Measurements from ENCODE around the gene APOBEC3B.
"Not testable (repeated sequence)": the region's sequence is repeated elsewhere in the genome, so short reads cannot be mapped to it uniquely, and the experiment has no call there.

The APOBEC3B gene

DNA sequence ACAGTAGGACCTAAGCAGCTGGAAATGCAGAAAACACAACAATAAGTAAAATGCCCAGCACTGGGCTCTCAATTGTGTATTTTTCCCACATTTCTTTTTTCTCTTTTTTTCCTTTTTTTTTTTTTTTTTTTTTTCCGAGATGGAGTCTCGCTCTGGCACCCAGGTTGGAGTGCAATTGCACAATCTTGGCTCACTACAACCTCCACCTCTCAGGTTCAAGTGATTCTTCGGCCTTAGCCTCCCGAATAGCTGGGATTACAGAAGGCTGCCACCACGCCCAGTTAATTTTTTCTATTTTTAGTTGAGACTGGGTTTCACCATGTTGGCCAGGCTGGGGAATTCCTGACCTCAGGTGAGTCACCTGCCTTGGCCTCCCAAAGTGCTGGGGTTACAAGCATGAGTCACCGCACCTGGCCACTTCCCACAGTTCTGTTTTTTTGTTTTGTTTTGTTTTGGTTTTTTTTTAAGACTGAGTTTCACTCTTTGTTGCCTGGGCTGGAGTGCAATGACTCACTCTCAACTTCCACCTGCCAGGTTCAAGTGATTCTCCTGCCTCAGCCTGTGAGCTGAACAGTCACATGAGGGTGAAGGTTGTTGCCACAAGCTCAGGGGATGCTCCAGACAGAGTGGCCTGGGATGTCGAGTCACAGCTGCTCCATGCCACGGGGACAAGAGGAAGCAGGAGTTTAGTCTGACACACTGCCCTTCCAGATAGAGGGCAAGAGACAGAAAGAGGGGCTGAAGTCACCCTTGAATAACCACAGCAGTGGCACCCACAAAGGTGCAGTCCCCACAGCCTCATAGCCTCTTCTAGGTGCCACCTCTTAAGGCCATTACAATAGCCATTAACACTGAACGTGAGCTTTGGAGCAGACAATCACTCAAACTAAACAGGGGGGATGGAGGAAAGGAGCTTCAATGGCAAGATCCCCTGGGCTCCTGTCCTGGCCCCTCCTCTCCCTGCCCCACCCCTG is 2.9 kb downstream of the APOBEC3B start:
- peaks cover 11% of the 10 kb centered on the region for H3K4me1 ChIP-seq (ENCODE audit: control insufficient read depth, low read depth, low read length)
- H3K9me3 ChIP-seq (ENCODE audit: control insufficient read depth, low read depth, low read length); H3K4me3 ChIP-seq (ENCODE audit: low read length); H3K27ac ChIP-seq (ENCODE audit: low read length); H3K36me3 ChIP-seq (ENCODE audit: control insufficient read depth, low read depth, low read length); H3K9ac ChIP-seq (ENCODE audit: low read length); H3K27me3 ChIP-seq (ENCODE audit: control insufficient read depth, insufficient read depth, low read length): not testable (repeated sequence)

GRCh38 chr22:38986629-38987028 is 4.5 kb downstream of the APOBEC3B start:
- peaks cover under 1% of the 10 kb centered on the region for H3K27me3 ChIP-seq (ENCODE audit: control insufficient read depth, insufficient read depth, low read length)

GRCh38 chr22:38987171-38987895 is 5.2 kb downstream of the APOBEC3B start:
- no peak overlapping the region for H3K4me3 ChIP-seq (ENCODE audit: low read length)
- no peak overlapping the region for H3K27ac ChIP-seq (ENCODE audit: low read length)
- H3K4me1 ChIP-seq (ENCODE audit: control insufficient read depth, low read depth, low read length): peaks cover 5% of the 10 kb centered on the region
- no peaks in the 10 kb centered on the region for H3K27me3 ChIP-seq (ENCODE audit: control insufficient read depth, insufficient read depth, low read length)
- H3K36me3 ChIP-seq (ENCODE audit: control insufficient read depth, low read depth, low read length): peaks cover 4% of the 10 kb centered on the region
- no peaks in the 10 kb centered on the region for H3K9me3 ChIP-seq (ENCODE audit: control insufficient read depth, low read depth, low read length)
- no peak overlapping the region for H3K9ac ChIP-seq (ENCODE audit: low read length)

More at GRCh38 chr22:38986629-38987028, 4.5 kb downstream of the APOBEC3B start:
- Histone ChIP-seq H3K9me3 (ENCODE audit: control insufficient read depth, low read depth, low read length) (no peaks in the 10 kb centered on the region), H3K4me3 (ENCODE audit: low read length) (no peak overlapping the region), H3K27ac (ENCODE audit: low read length) (no peak overlapping the region), H3K4me1 (ENCODE audit: control insufficient read depth, low read depth, low read length) (peaks cover 7% of the 10 kb centered on the region), H3K36me3 (ENCODE audit: control insufficient read depth, low read depth, low read length) (peaks cover 4% of the 10 kb centered on the region), H3K9ac (ENCODE audit: low read length) (no peak overlapping the region)

GRCh38 chr22:38989466-38989865 is 7.3 kb downstream of the APOBEC3B start:
- Histone ChIP-seq H3K27me3 (ENCODE audit: control insufficient read depth, insufficient read depth, low read length) (no peaks in the 10 kb centered on the region), H3K4me1 (ENCODE audit: control insufficient read depth, low read depth, low read length) (peaks cover 12% of the 10 kb centered on the region), H3K36me3 (ENCODE audit: control insufficient read depth, low read depth, low read length) (no peaks in the 10 kb centered on the region), H3K9me3 (ENCODE audit: control insufficient read depth, low read depth, low read length) (no peaks in the 10 kb centered on the region), H3K9ac (ENCODE audit: low read length) (no peak overlapping the region), H3K27ac (ENCODE audit: low read length) (no peak overlapping the region), H3K4me3 (ENCODE audit: low read length) (no peak overlapping the region)

GRCh38 chr22:38992871-38993371 is 10.8 kb downstream of the APOBEC3B start:
- H3K27ac ChIP-seq (ENCODE audit: low read length); H3K4me3 ChIP-seq (ENCODE audit: low read length); H3K36me3 ChIP-seq (ENCODE audit: control insufficient read depth, low read depth, low read length); H3K9me3 ChIP-seq (ENCODE audit: control insufficient read depth, low read depth, low read length); H3K9ac ChIP-seq (ENCODE audit: low read length); H3K27me3 ChIP-seq (ENCODE audit: control insufficient read depth, insufficient read depth, low read length): not testable (repeated sequence)
- peaks cover 15% of the 10 kb centered on the region for H3K4me1 ChIP-seq (ENCODE audit: control insufficient read depth, low read depth, low read length)

DNA sequence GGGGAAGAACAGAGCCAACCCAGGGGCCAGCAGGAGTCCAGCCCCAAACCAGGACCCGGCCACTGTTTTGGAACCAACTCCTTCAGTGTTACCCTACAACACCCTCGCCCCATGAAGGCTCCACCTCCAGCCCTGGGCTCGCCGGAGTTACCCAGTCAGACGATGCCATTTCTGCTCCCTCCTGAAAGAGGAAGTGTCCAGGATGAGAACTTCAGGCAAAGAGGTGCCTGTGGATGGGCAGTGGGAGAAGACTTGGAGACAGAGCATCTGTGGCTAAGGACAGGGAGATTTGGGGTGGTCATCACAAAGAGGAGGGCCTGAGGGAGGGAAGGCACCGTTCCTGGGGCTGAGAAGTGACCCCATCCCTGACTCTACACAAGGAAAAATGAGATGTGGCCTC is 14.0 kb downstream of the APOBEC3B start:
- Histone ChIP-seq H3K36me3 (ENCODE audit: control insufficient read depth, low read depth, low read length) (no peaks in the 10 kb centered on the region), H3K27me3 (ENCODE audit: control insufficient read depth, insufficient read depth, low read length) (no peaks in the 10 kb centered on the region), H3K9ac (ENCODE audit: low read length) (no peak overlapping the region), H3K4me3 (ENCODE audit: low read length) (no peak overlapping the region), H3K9me3 (ENCODE audit: control insufficient read depth, low read depth, low read length) (no peaks in the 10 kb centered on the region), H3K27ac (ENCODE audit: low read length) (no peak overlapping the region), H3K4me1 (ENCODE audit: control insufficient read depth, low read depth, low read length) (peaks cover 26% of the 10 kb centered on the region)

DNA sequence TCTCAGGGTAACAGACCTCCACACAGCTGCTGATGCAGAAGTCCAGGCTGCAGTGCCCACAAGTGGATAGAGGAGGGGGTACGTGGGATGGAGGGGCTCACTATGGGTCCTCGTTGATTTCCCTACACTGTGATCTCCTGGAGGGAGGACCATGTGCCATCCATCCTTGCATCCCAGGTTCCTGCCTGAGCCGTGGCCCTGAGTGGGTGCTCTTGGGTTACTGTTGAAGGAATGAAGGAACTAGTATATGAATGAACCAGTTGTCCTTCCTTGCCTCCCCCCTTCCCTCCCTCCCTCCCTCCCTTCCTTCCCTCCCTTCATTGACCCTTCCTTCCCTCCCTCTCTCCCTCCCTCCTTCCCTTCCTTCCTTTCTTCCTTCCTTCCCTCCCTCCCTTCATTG is 15.4 kb downstream of the APOBEC3B start:
- no peaks in the 10 kb centered on the region for H3K27me3 ChIP-seq (ENCODE audit: control insufficient read depth, insufficient read depth, low read length)

DNA sequence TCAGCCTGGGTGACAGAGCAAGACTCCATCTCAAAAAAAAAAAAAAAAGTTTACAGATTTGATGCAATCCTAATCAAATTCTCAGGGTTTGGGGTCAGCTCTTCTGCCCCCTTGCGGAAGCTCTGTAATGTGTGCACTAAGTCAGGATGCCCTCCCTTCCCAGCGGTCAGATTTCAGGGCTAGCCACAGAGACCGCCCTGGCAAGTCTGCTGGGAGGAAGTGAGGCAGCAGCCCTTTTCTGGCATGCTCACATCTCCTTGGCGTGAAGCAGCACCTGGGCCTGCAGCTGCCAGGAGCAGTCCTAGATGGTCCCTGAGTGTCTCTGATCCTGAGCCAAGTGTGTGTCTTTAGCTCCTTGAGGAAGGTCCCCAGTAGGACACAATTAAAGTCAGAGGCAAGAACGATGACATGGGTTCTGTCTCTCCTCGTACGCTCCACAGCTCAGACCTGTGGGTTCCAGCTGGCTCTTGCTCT is 21.1 kb downstream of the APOBEC3B start:
- no peak overlapping the region for H3K27ac ChIP-seq (ENCODE audit: low read length)
- H3K27me3 ChIP-seq (ENCODE audit: control insufficient read depth, insufficient read depth, low read length): no peaks in the 10 kb centered on the region
- H3K4me3 ChIP-seq (ENCODE audit: low read length): no peak overlapping the region
- H3K4me1 ChIP-seq (ENCODE audit: control insufficient read depth, low read depth, low read length): peaks cover 16% of the 10 kb centered on the region
- H3K9ac ChIP-seq (ENCODE audit: low read length): no peak overlapping the region
- no peaks in the 10 kb centered on the region for H3K36me3 ChIP-seq (ENCODE audit: control insufficient read depth, low read depth, low read length)
- no peaks in the 10 kb centered on the region for H3K9me3 ChIP-seq (ENCODE audit: control insufficient read depth, low read depth, low read length)

More for the DNA sequence above, 15.4 kb downstream of the APOBEC3B start:
- no peak overlapping the region for H3K9ac ChIP-seq (ENCODE audit: low read length)
- H3K9me3 ChIP-seq (ENCODE audit: control insufficient read depth, low read depth, low read length): no peaks in the 10 kb centered on the region
- H3K27ac ChIP-seq (ENCODE audit: low read length): no peak overlapping the region
- peaks cover 23% of the 10 kb centered on the region for H3K4me1 ChIP-seq (ENCODE audit: control insufficient read depth, low read depth, low read length)
- H3K4me3 ChIP-seq (ENCODE audit: low read length): no peak overlapping the region
- H3K36me3 ChIP-seq (ENCODE audit: control insufficient read depth, low read depth, low read length): no peaks in the 10 kb centered on the region

- Histone ChIP-seq H3K27ac (ENCODE audit: low read length) (no peak overlapping the region), H3K4me1 (ENCODE audit: control insufficient read depth, low read depth, low read length) (peaks cover 4% of the 10 kb centered on the region), H3K4me3 (ENCODE audit: low read length) (no peak overlapping the region), H3K9me3 (ENCODE audit: control insufficient read depth, low read depth, low read length) (no peaks in the 10 kb centered on the region), H3K9ac (ENCODE audit: low read length) (no peak overlapping the region), H3K27me3 (ENCODE audit: control insufficient read depth, insufficient read depth, low read length) (no peaks in the 10 kb centered on the region), H3K36me3 (ENCODE audit: control insufficient read depth, low read depth, low read length) (no peaks in the 10 kb centered on the region)
Measured at GRCh38 chr22:39007177-39007576, 25.0 kb downstream of the APOBEC3B start.

GRCh38 chr22:39008271-39008850 is 26.2 kb downstream of the APOBEC3B start:
- H3K27ac ChIP-seq (ENCODE audit: low read length); H3K27me3 ChIP-seq (ENCODE audit: control insufficient read depth, insufficient read depth, low read length); H3K4me1 ChIP-seq (ENCODE audit: control insufficient read depth, low read depth, low read length); H3K4me3 ChIP-seq (ENCODE audit: low read length); H3K9me3 ChIP-seq (ENCODE audit: control insufficient read depth, low read depth, low read length); H3K36me3 ChIP-seq (ENCODE audit: control insufficient read depth, low read depth, low read length); H3K9ac ChIP-seq (ENCODE audit: low read length): not testable (repeated sequence)

- H3K4me1 ChIP-seq (ENCODE audit: control insufficient read depth, low read depth, low read length): peaks cover 16% of the 10 kb centered on the region
- no peak overlapping the region for H3K9ac ChIP-seq (ENCODE audit: low read length)
- H3K4me3 ChIP-seq (ENCODE audit: low read length): no peak overlapping the region
- H3K36me3 ChIP-seq (ENCODE audit: control insufficient read depth, low read depth, low read length): no peaks in the 10 kb centered on the region
- H3K9me3 ChIP-seq (ENCODE audit: control insufficient read depth, low read depth, low read length): no peaks in the 10 kb centered on the region
- no peaks in the 10 kb centered on the region for H3K27me3 ChIP-seq (ENCODE audit: control insufficient read depth, insufficient read depth, low read length)
- no peak overlapping the region for H3K27ac ChIP-seq (ENCODE audit: low read length)
Measured at GRCh38 chr22:39010946-39011345, 28.8 kb downstream of the APOBEC3B start.

All from iPS-18a (cell line).